Stimulated activated memory B cell treated with anti-CD40 and anti-IgM and Interleukin-4, amounts not matched to agents 10 μg/mL and 1 μg/mL and 100 μg/mL, for 72 hours (primary cell): Measurements from ENCODE around the gene THSD4.

Source experiments
- ATAC-seq: fragments of 150-1000 bp; cut with Tn5 transposase; 2 replicates; pipeline ENCODE4 v1.10.0; 2021
- H3K27ac Mint-ChIP-seq: one replicate; pipeline ENCODE4 v1.8.0; 2022; ENCODE audit warnings: mild to moderate bottlenecking, mixed read lengths
- H3K27me3 Mint-ChIP-seq: one replicate; pipeline ENCODE4 v1.8.0; 2022; ENCODE audit warnings: mixed read lengths
- H3K36me3 Mint-ChIP-seq: one replicate; pipeline ENCODE4 v1.8.0; 2022; ENCODE audit warnings: mixed read lengths
- H3K4me1 Mint-ChIP-seq: one replicate; pipeline ENCODE4 v1.8.0; 2022; ENCODE audit warnings: mixed read lengths
- H3K4me3 Mint-ChIP-seq: one replicate; pipeline ENCODE4 v1.8.0; 2022; ENCODE audit warnings: mild to moderate bottlenecking, moderate library complexity, mixed read lengths
- H3K9me3 Mint-ChIP-seq: one replicate; pipeline ENCODE4 v1.8.0; 2022; ENCODE audit warnings: mixed read lengths

THSD4 gene

GRCh38 chr15:71489570-71489969 lies 374.3 kb downstream of the THSD4 start:
- no peaks in the 10 kb centered on the region for H3K27me3 Mint-ChIP-seq
- ATAC-seq: no peak
- H3K27ac Mint-ChIP-seq: no peak overlapping the region
- H3K9me3 Mint-ChIP-seq: no peaks in the 10 kb centered on the region
- no peaks in the 10 kb centered on the region for H3K36me3 Mint-ChIP-seq
- no peaks in the 10 kb centered on the region for H3K4me1 Mint-ChIP-seq
- no peak overlapping the region for H3K4me3 Mint-ChIP-seq

GRCh38 chr15:71493526-71493925 lies 378.3 kb downstream of the THSD4 start:
- Mint-ChIP-seq H3K36me3 (no peaks in the 10 kb centered on the region), H3K9me3 (no peaks in the 10 kb centered on the region), H3K27me3 (no peaks in the 10 kb centered on the region), H3K4me1 (no peaks in the 10 kb centered on the region), H3K27ac (no peak overlapping the region), H3K4me3 (no peak overlapping the region)
- ATAC-seq: no peak

GRCh38 chr15:71494563-71495397 lies 379.5 kb downstream of the THSD4 start:
- Mint-ChIP-seq H3K27me3 (peaks cover under 1% of the 10 kb centered on the region), H3K36me3 (no peaks in the 10 kb centered on the region), H3K4me1 (no peaks in the 10 kb centered on the region), H3K9me3 (peaks cover 2% of the 10 kb centered on the region), H3K27ac (no peak overlapping the region), H3K4me3 (no peak overlapping the region)
- ATAC-seq: no peak

GRCh38 chr15:71495398-71495780 lies 380.1 kb downstream of the THSD4 start:
- H3K4me3 Mint-ChIP-seq: no peak overlapping the region
- H3K4me1 Mint-ChIP-seq: no peaks in the 10 kb centered on the region
- peaks cover 7% of the 10 kb centered on the region for H3K27me3 Mint-ChIP-seq
- no peak overlapping the region for H3K27ac Mint-ChIP-seq
- no peak for ATAC-seq
- peaks cover 6% of the 10 kb centered on the region for H3K9me3 Mint-ChIP-seq
- H3K36me3 Mint-ChIP-seq: no peaks in the 10 kb centered on the region

GRCh38 chr15:71496336-71496955 lies 381.2 kb downstream of the THSD4 start:
- H3K4me3 Mint-ChIP-seq: no peak overlapping the region
- no peaks in the 10 kb centered on the region for H3K4me1 Mint-ChIP-seq
- peaks cover 10% of the 10 kb centered on the region for H3K9me3 Mint-ChIP-seq
- no peak overlapping the region for H3K27ac Mint-ChIP-seq
- no peak for ATAC-seq
- peaks cover 11% of the 10 kb centered on the region for H3K27me3 Mint-ChIP-seq
- no peaks in the 10 kb centered on the region for H3K36me3 Mint-ChIP-seq

- H3K4me3 Mint-ChIP-seq: no peak overlapping the region
- H3K27ac Mint-ChIP-seq: no peak overlapping the region
- no peaks in the 10 kb centered on the region for H3K4me1 Mint-ChIP-seq
- no peak for ATAC-seq
- peaks cover 32% of the 10 kb centered on the region for H3K27me3 Mint-ChIP-seq
- H3K36me3 Mint-ChIP-seq: no peaks in the 10 kb centered on the region
- peaks cover 10% of the 10 kb centered on the region for H3K9me3 Mint-ChIP-seq
These were observed 386.2 kb downstream of the THSD4 start for GRCh38 chr15:71501344-71502076.

GRCh38 chr15:71502077-71502432 lies 386.8 kb downstream of the THSD4 start:
- no peaks in the 10 kb centered on the region for H3K4me1 Mint-ChIP-seq
- no peak overlapping the region for H3K27ac Mint-ChIP-seq
- H3K9me3 Mint-ChIP-seq: peaks cover 10% of the 10 kb centered on the region
- peaks cover 32% of the 10 kb centered on the region for H3K27me3 Mint-ChIP-seq
- no peak overlapping the region for H3K4me3 Mint-ChIP-seq
- ATAC-seq: no peak
- H3K36me3 Mint-ChIP-seq: no peaks in the 10 kb centered on the region

GRCh38 chr15:71505962-71506361 lies 390.7 kb downstream of the THSD4 start:
- Mint-ChIP-seq H3K27ac (no peak overlapping the region), H3K27me3 (peaks cover 28% of the 10 kb centered on the region), H3K9me3 (peaks cover 2% of the 10 kb centered on the region), H3K4me3 (no peak overlapping the region), H3K4me1 (no peaks in the 10 kb centered on the region), H3K36me3 (no peaks in the 10 kb centered on the region)
- no peak for ATAC-seq

GRCh38 chr15:71506946-71507345 lies 391.7 kb downstream of the THSD4 start:
- H3K9me3 Mint-ChIP-seq: peaks cover 2% of the 10 kb centered on the region
- no peak overlapping the region for H3K4me3 Mint-ChIP-seq
- H3K4me1 Mint-ChIP-seq: no peaks in the 10 kb centered on the region
- no peak overlapping the region for H3K27ac Mint-ChIP-seq
- peaks cover 22% of the 10 kb centered on the region for H3K27me3 Mint-ChIP-seq
- no peaks in the 10 kb centered on the region for H3K36me3 Mint-ChIP-seq
- no peak for ATAC-seq

GRCh38 chr15:71508081-71508682 lies 392.9 kb downstream of the THSD4 start:
- Mint-ChIP-seq H3K36me3 (no peaks in the 10 kb centered on the region), H3K4me3 (no peak overlapping the region), H3K27ac (no peak overlapping the region), H3K9me3 (peaks cover 2% of the 10 kb centered on the region), H3K27me3 (peaks cover 17% of the 10 kb centered on the region), H3K4me1 (no peaks in the 10 kb centered on the region)
- no peak for ATAC-seq

- Mint-ChIP-seq H3K4me3 (no peak overlapping the region), H3K27ac (no peak overlapping the region), H3K27me3 (peaks cover 8% of the 10 kb centered on the region), H3K36me3 (no peaks in the 10 kb centered on the region), H3K4me1 (no peaks in the 10 kb centered on the region), H3K9me3 (peaks cover 2% of the 10 kb centered on the region)
- no peak for ATAC-seq
These were observed 393.9 kb downstream of the THSD4 start for GRCh38 chr15:71509139-71509538.

GRCh38 chr15:71510763-71511162 lies 395.5 kb downstream of the THSD4 start:
- H3K4me1 Mint-ChIP-seq: no peaks in the 10 kb centered on the region
- no peak for ATAC-seq
- H3K36me3 Mint-ChIP-seq: no peaks in the 10 kb centered on the region
- H3K27me3 Mint-ChIP-seq: peaks cover 6% of the 10 kb centered on the region
- H3K9me3 Mint-ChIP-seq: peaks cover 2% of the 10 kb centered on the region
- no peak overlapping the region for H3K27ac Mint-ChIP-seq
- no peak overlapping the region for H3K4me3 Mint-ChIP-seq

- no peaks in the 10 kb centered on the region for H3K36me3 Mint-ChIP-seq
- no peak overlapping the region for H3K4me3 Mint-ChIP-seq
- H3K9me3 Mint-ChIP-seq: peaks cover 2% of the 10 kb centered on the region
- H3K4me1 Mint-ChIP-seq: no peaks in the 10 kb centered on the region
- no peak for ATAC-seq
- H3K27me3 Mint-ChIP-seq: peaks cover 6% of the 10 kb centered on the region
- H3K27ac Mint-ChIP-seq: no peak overlapping the region
These were observed 396.8 kb downstream of the THSD4 start for GRCh38 chr15:71511796-71512681.

GRCh38 chr15:71512682-71513006 lies 397.4 kb downstream of the THSD4 start:
- Mint-ChIP-seq H3K9me3 (peaks cover 2% of the 10 kb centered on the region), H3K27me3 (peaks cover 3% of the 10 kb centered on the region), H3K27ac (no peak overlapping the region), H3K36me3 (no peaks in the 10 kb centered on the region), H3K4me3 (no peak overlapping the region), H3K4me1 (no peaks in the 10 kb centered on the region)
- ATAC-seq: no peak
